Activated T-cell treated with anti-CD3 and anti-CD28 coated beads for 4 hours (primary cell): ENCODE measurements around the gene BMPR1A.
A peak's percentile ranks its signal among the peaks of the same experiment; 100 is the strongest.
"Not testable (repeated sequence)": the region's sequence is repeated elsewhere in the genome, so short reads cannot be mapped to it uniquely, and the experiment has no call there.

Experiments used
- DNase-seq: peaks from one replicate; pipeline ENCODE4 v3.0.0-alpha.2; 2020

The BMPR1A gene

GRCh38 chr10:86898511-86898910 lies 142.1 kb downstream of the BMPR1A start:
- no peak for DNase-seq

- no peak for DNase-seq
Observed at GRCh38 chr10:86899132-86899531, 142.7 kb downstream of the BMPR1A start.

- DNase-seq = peak; percentile 23
Observed at GRCh38 chr10:86899670-86900276, 143.4 kb downstream of the BMPR1A start.

- no peak for DNase-seq
Observed at GRCh38 chr10:86900955-86901354, 144.5 kb downstream of the BMPR1A start.

GRCh38 chr10:86904600-86904999 lies 148.2 kb downstream of the BMPR1A start:
- no peak for DNase-seq

- DNase-seq = no peak
Observed at GRCh38 chr10:86905429-86905828, 149.0 kb downstream of the BMPR1A start.

- no peak for DNase-seq
Observed at GRCh38 chr10:86914734-86915133, 158.3 kb downstream of the BMPR1A start.

GRCh38 chr10:86918022-86918471 lies 161.6 kb downstream of the BMPR1A start:
- DNase-seq = no peak

GRCh38 chr10:86922553-86922961 lies 166.1 kb downstream of the BMPR1A start:
- DNase-seq = no peak

- no peak for DNase-seq
Observed at GRCh38 chr10:86929468-86930380, 173.3 kb downstream of the BMPR1A start.

GRCh38 chr10:86931872-86932271 lies 175.5 kb downstream of the BMPR1A start:
- DNase-seq = no peak

GRCh38 chr10:86932674-86933073 lies 176.3 kb downstream of the BMPR1A start:
- DNase-seq = no peak

GRCh38 chr10:86934162-86934711 lies 177.8 kb downstream of the BMPR1A start:
- DNase-seq = not testable (repeated sequence)

GRCh38 chr10:86936661-86937501 lies 180.5 kb downstream of the BMPR1A start:
- DNase-seq = no peak

- DNase-seq = no peak
Observed at GRCh38 chr10:86937502-86938154, 181.2 kb downstream of the BMPR1A start.

GRCh38 chr10:86938260-86938659 lies 181.8 kb downstream of the BMPR1A start:
- no peak for DNase-seq

- DNase-seq = not testable (repeated sequence)
Observed at GRCh38 chr10:86940076-86940475, 183.7 kb downstream of the BMPR1A start.

- no peak for DNase-seq
Observed at GRCh38 chr10:86940677-86941076, 184.3 kb downstream of the BMPR1A start.

- no peak for DNase-seq
Observed at GRCh38 chr10:86941426-86941825, 185.0 kb downstream of the BMPR1A start.

- no peak for DNase-seq
Observed at GRCh38 chr10:86941991-86942421, 185.6 kb downstream of the BMPR1A start.

- no peak for DNase-seq
Observed at GRCh38 chr10:86942441-86943315, 186.3 kb downstream of the BMPR1A start.
